SU-DHL-6 (cell line): Measurements from ENCODE around the gene NT5C.

Experiments
- H2AFZ ChIP-seq: fragments of 200-600 bp; sonication (generic); 2 replicates; pipeline ENCODE4 v1.6.1; 2014; ENCODE audit warnings: low read depth, mild to moderate bottlenecking, moderate library complexity, mixed read lengths, antibody characterized with exemption, low read length; ENCODE audit not compliant: severe bottlenecking
- H3F3A ChIP-seq: fragments of 200-600 bp; shearing (Covaris generic); 2 replicates; pipeline ENCODE4 v1.6.0; 2016; ENCODE audit warnings: antibody characterized with exemption, mild to moderate bottlenecking; ENCODE audit not compliant: insufficient read depth
- H3K27ac ChIP-seq: fragments of 200-600 bp; sonication (generic); 2 replicates; pipeline ENCODE4 v1.5.1; 2016; ENCODE audit warnings: low read depth, mild to moderate bottlenecking, low read length, moderate library complexity, mixed read lengths
- H3K27me3 ChIP-seq: fragments of 200-600 bp; sonication (generic), shearing (Covaris generic); 2 replicates; pipeline ENCODE4 v1.6.0; 2014; ENCODE audit warnings: mild to moderate bottlenecking, low read length
- H3K36me3 ChIP-seq: fragments of 200-600 bp; sonication (generic); 2 replicates; pipeline ENCODE4 v1.6.1; 2014; ENCODE audit warnings: mild to moderate bottlenecking, low read length, mixed read lengths
- H3K4me2 ChIP-seq: fragments of 300-600, 200-600 bp; shearing (Covaris generic), sonication (generic); 2 replicates; pipeline ENCODE4 v1.6.0; 2014; ENCODE audit warnings: low read length, low read depth, mild to moderate bottlenecking; ENCODE audit not compliant: poor library complexity, severe bottlenecking
- H3K4me3 ChIP-seq: fragments of 200-600 bp; sonication (generic); 2 replicates; pipeline ENCODE4 v1.5.1; 2014; ENCODE audit warnings: antibody characterized with exemption, low read length, mild to moderate bottlenecking, mixed read lengths; ENCODE audit not compliant: insufficient read depth, poor library complexity, severe bottlenecking
- H3K79me2 ChIP-seq: fragments of 200-600 bp; sonication (generic); 2 replicates; pipeline ENCODE4 v1.6.1; 2014; ENCODE audit warnings: mild to moderate bottlenecking, low read length, moderate library complexity; ENCODE audit not compliant: insufficient read depth
- H3K9ac ChIP-seq: fragments of 200-600 bp; sonication (generic); 2 replicates; pipeline ENCODE4 v1.7.0; 2014; ENCODE audit warnings: mild to moderate bottlenecking, low read length
- H3K9me2 ChIP-seq: fragments of 200-600 bp; sonication (generic); replicated peaks from 2 replicates; pipeline ENCODE4 v1.6.1; 2014; ENCODE audit warnings: low read length; ENCODE audit not compliant: insufficient read depth
- H3K9me3 ChIP-seq: fragments of 200-600 bp; sonication (generic); 2 replicates; pipeline ENCODE4 v1.6.1; 2014; ENCODE audit warnings: low read length, mixed read lengths; ENCODE audit not compliant: insufficient read depth
- H4K20me1 ChIP-seq: fragments of 200-600 bp; sonication (generic); 2 replicates; pipeline ENCODE4 v1.6.1; 2014; ENCODE audit warnings: low read depth, mild to moderate bottlenecking, antibody characterized with exemption, low read length, moderate library complexity, mixed read lengths
- EZH2phosphoT487 ChIP-seq: fragments of 200-600 bp; sonication (generic), shearing (Covaris generic); conservative IDR thresholded peaks from 2 replicates; pipeline ENCODE4 v1.6.1; 2018; ENCODE audit warnings: mild to moderate bottlenecking, antibody characterized with exemption, low read length, moderate library complexity, mixed read lengths
- TF ChIP-seq, protein P1 (sequence below): fragments of 200-600 bp; sonication (generic); IDR thresholded peaks from one replicate; pipeline ENCODE4 v1.5.1; 2017; ENCODE audit warnings: antibody characterized with exemption, mild to moderate bottlenecking, low read length, moderate library complexity; ENCODE audit not compliant: insufficient read depth, poor library complexity, severe bottlenecking

The NT5C gene

DNA sequence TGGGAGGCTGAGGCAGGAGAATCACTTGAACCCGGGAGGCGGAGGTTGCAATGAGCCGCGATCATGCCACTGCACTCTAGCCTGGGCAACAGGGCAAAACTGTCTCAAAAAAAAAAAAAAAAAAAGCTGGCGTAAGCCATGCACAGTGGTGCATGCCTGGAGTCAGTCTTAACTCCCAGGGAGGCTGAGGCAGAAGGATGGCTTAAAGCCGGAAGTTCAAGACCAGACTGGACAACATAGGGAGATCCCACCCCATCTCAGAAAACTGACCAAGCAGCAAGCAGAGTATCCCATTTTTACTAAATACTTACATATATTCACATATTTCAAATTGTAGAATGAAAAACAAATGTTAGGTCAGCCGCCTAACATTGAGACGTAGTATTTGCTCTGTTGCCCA is 4.6 kb downstream of the NT5C start:
- H3K4me3 ChIP-seq: no peak overlapping the region
- TF ChIP-seq EZH2phosphoT487: no peak
- TF ChIP-seq, protein P1, sequence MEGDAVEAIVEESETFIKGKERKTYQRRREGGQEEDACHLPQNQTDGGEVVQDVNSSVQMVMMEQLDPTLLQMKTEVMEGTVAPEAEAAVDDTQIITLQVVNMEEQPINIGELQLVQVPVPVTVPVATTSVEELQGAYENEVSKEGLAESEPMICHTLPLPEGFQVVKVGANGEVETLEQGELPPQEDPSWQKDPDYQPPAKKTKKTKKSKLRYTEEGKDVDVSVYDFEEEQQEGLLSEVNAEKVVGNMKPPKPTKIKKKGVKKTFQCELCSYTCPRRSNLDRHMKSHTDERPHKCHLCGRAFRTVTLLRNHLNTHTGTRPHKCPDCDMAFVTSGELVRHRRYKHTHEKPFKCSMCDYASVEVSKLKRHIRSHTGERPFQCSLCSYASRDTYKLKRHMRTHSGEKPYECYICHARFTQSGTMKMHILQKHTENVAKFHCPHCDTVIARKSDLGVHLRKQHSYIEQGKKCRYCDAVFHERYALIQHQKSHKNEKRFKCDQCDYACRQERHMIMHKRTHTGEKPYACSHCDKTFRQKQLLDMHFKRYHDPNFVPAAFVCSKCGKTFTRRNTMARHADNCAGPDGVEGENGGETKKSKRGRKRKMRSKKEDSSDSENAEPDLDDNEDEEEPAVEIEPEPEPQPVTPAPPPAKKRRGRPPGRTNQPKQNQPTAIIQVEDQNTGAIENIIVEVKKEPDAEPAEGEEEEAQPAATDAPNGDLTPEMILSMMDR: no peak
- no peak overlapping the region for H3K4me2 ChIP-seq
- H3F3A ChIP-seq: peaks cover 4% of the 10 kb centered on the region; the same call in 1 of the 2 replicates
- H3K9me3 ChIP-seq: no peaks in the 10 kb centered on the region
- no peak overlapping the region for H2AFZ ChIP-seq
- H3K36me3 ChIP-seq: no peaks in the 10 kb centered on the region
- no peaks in the 10 kb centered on the region for H3K27me3 ChIP-seq
- H3K79me2 ChIP-seq: peaks cover 17% of the 10 kb centered on the region
- H3K9ac ChIP-seq: no peak overlapping the region
- H3K9me2 ChIP-seq: no peaks in the 10 kb centered on the region
- peaks cover 3% of the 10 kb centered on the region; the same call in 1 of the 2 replicates for H4K20me1 ChIP-seq
- H3K27ac ChIP-seq: no peak overlapping the region

DNA sequence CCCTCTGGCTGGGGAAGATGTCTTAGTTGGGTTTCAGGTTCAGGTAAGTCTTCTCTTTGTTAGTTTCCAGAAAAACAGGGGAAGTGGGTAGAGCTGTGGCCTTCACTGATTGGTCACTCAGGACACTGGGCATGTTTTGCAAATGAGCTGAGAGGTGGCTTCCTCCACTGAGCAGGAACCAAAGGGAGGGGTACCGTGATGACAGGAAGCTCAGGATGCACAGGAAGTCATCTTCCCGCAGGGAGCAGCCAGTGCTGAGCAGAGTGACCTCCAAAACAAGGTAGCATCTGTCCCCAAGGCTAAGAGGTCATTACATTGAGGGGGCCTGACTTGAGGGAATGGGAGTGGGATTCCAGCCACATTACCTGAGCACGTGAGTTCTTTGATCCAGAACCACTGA is 5.6 kb downstream of the NT5C start:
- Histone ChIP-seq H2AFZ (no peak overlapping the region), H3K27ac (no peak overlapping the region), H3K36me3 (no peaks in the 10 kb centered on the region), H3K9me3 (no peaks in the 10 kb centered on the region), H4K20me1 (peaks cover 3% of the 10 kb centered on the region; the same call in 1 of the 2 replicates), H3K27me3 (no peaks in the 10 kb centered on the region), H3K9me2 (no peaks in the 10 kb centered on the region), H3K9ac (no peak overlapping the region), H3F3A (peaks cover 4% of the 10 kb centered on the region; the same call in 1 of the 2 replicates), H3K4me3 (no peak overlapping the region), H3K4me2 (no peak overlapping the region), H3K79me2 (peaks cover 12% of the 10 kb centered on the region)
- TF ChIP-seq EZH2phosphoT487: no peak
- TF ChIP-seq, protein P1: no peak

DNA sequence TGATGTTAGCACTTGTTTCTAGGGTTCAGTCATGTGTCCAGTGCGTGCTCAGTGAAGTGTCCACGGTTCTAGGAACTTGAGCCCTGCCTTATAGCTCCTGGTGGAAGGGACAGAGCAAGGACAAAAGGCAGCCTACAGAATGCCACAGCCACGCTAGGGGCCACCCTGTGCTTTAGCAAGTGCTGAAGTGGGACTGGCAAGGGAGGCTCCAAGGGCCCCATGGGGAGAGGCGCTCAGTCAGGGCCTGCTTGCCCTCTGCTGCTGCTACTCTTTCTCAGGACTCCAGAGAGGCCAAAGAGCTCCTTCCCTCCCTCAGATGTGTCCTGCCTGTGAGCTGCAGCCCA is 6.8 kb downstream of the NT5C start:
- no peaks in the 10 kb centered on the region for H3K9me3 ChIP-seq
- H3K4me3 ChIP-seq: no peak overlapping the region
- peaks cover 4% of the 10 kb centered on the region; the same call in 1 of the 2 replicates for H3F3A ChIP-seq
- no peak overlapping the region for H3K4me2 ChIP-seq
- no peak overlapping the region for H3K9ac ChIP-seq
- peaks cover under 1% of the 10 kb centered on the region; the same call in 1 of the 2 replicates for H3K79me2 ChIP-seq
- no peaks in the 10 kb centered on the region for H4K20me1 ChIP-seq
- no peaks in the 10 kb centered on the region for H3K27me3 ChIP-seq
- no peak overlapping the region for H2AFZ ChIP-seq
- no peak for TF ChIP-seq EZH2phosphoT487
- TF ChIP-seq, protein P1: no peak
- H3K36me3 ChIP-seq: no peaks in the 10 kb centered on the region
- no peaks in the 10 kb centered on the region for H3K9me2 ChIP-seq
- no peak overlapping the region for H3K27ac ChIP-seq
